H1 (cell line): ENCODE results near the gene CDCA5. TPM values are rescaled to one million over a fixed set of nuclear protein-coding genes. Genes with fewer than 3 reads are reported as not detected.

Experiments
- CTCF ChIA-PET: fragments of 300-600 bp; sonication (Branson Sonifier 250); formaldehyde crosslinking; loops from one replicate; lab custom pipeline; 2021; ENCODE audit not compliant: partially characterized antibody; lab: Charles Lee
- POLR2A ChIA-PET: fragments of 300-600 bp; sonication (Branson Sonifier 250); formaldehyde crosslinking; loops from one replicate; lab custom pipeline; 2021; ENCODE audit warnings: inconsistent platforms; ENCODE audit not compliant: partially characterized antibody; lab: Charles Lee
- DNase-seq, 2 experiments: peaks; one replicate each; pipeline versions ENCODE4 v3.0.0 to v3.0.0-alpha.2; 2010 to 2022; ENCODE audit warnings: low spot score in 2 of 2, low read depth in 1 of 2, mixed read lengths in 1 of 2
- FAIRE-seq: peaks from 2 replicates; lab custom pipeline; 2011; peaks lifted over from hg19 to GRCh38; lab: Jason Lieb, UNC
- H2AFZ ChIP-seq: 2 replicates; pipeline ENCODE4 v1.8.1; 2012; ENCODE audit warnings: low read length, inconsistent platforms
- H2AK5ac ChIP-seq: 2 replicates; pipeline ENCODE4 v1.6.1; 2013; ENCODE audit warnings: low read depth, low read length
- H2BK120ac ChIP-seq: replicated peaks from 2 replicates; pipeline ENCODE3; 2013; ENCODE audit warnings: low read depth, low read length, inconsistent platforms
- H2BK12ac ChIP-seq: 2 replicates; pipeline ENCODE4 v1.6.1; 2013; ENCODE audit warnings: low read depth, low read length
- H2BK15ac ChIP-seq: 2 replicates; pipeline ENCODE4 v1.6.1; 2013; ENCODE audit warnings: low read length
- H2BK20ac ChIP-seq: 2 replicates; pipeline ENCODE4 v1.6.1; 2013; ENCODE audit warnings: low read length
- H2BK5ac ChIP-seq: 2 replicates; pipeline ENCODE4 v1.6.1; 2013; ENCODE audit warnings: low read depth, low read length
- H3K14ac ChIP-seq: 2 replicates; pipeline ENCODE4 v1.6.1; 2013; ENCODE audit warnings: inconsistent platforms; ENCODE audit not compliant: insufficient read length
- H3K18ac ChIP-seq: 2 replicates; pipeline ENCODE4 v1.6.1; 2013; ENCODE audit warnings: low read length; ENCODE audit errors: extremely low read depth
- H3K23ac ChIP-seq: 2 replicates; pipeline ENCODE4 v1.6.1; 2013; ENCODE audit warnings: inconsistent platforms; ENCODE audit not compliant: insufficient read length
- H3K23me2 ChIP-seq: 2 replicates; pipeline ENCODE4 v1.6.1; 2013; ENCODE audit warnings: low read depth, low read length
- H3K27ac ChIP-seq: 2 replicates; pipeline ENCODE4 v1.6.1; 2011; ENCODE audit warnings: low read depth, low read length, inconsistent platforms
- H3K27me3 ChIP-seq, 4 experiments: replicated peaks in 1 of 4; 1 replicate in 1 of 4; 2 replicates in 3 of 4; pipeline versions ENCODE4 v1.6.1 to v1.8.1; 2011 to 2013; ENCODE audit warnings: low read length in 3 of 4, mild to moderate bottlenecking in 3 of 4, inconsistent platforms in 2 of 4, mixed read lengths in 2 of 4, moderate library complexity in 1 of 4; ENCODE audit not compliant: control insufficient read depth in 3 of 4, insufficient read depth in 3 of 4; ENCODE audit errors: extremely low read depth in 1 of 4
- H3K36me3 ChIP-seq, 4 experiments: 2 replicates each; pipeline versions ENCODE4 v1.6.1 to v1.8.1; 2011 to 2013; ENCODE audit warnings: mild to moderate bottlenecking in 4 of 4, low read length in 3 of 4, moderate library complexity in 2 of 4, control low read depth in 1 of 4, inconsistent platforms in 1 of 4; ENCODE audit not compliant: insufficient read depth in 4 of 4, control insufficient read depth in 2 of 4
- H3K4ac ChIP-seq: replicated peaks from 2 replicates; pipeline ENCODE3; 2013; ENCODE audit warnings: low read length, low read depth, mixed read lengths, inconsistent platforms; ENCODE audit not compliant: insufficient read length
- H3K4me1 ChIP-seq, 4 experiments: replicated peaks in 1 of 4; 1 replicate in 1 of 4; 2 replicates in 3 of 4; pipeline versions ENCODE4 v1.6.1 to v1.8.1; 2011 to 2013; ENCODE audit warnings: low read length in 3 of 4, inconsistent platforms in 2 of 4, mixed read lengths in 1 of 4; ENCODE audit not compliant: insufficient read depth in 4 of 4, control insufficient read depth in 3 of 4
- H3K4me2 ChIP-seq, 2 experiments: 2 replicates each; pipeline versions ENCODE4 v1.6.1 to v1.8.1; 2011 to 2013; ENCODE audit warnings: low read depth in 2 of 2, low read length in 2 of 2, control low read depth in 1 of 2, inconsistent platforms in 1 of 2, mild to moderate bottlenecking in 1 of 2; ENCODE audit not compliant: insufficient read depth in 1 of 2
- H3K4me3 ChIP-seq, 4 experiments: fragments of 200-600, 300-600 bp in 1 of 4; sonication (generic), shearing (Covaris generic), sonication (Bioruptor Twin) in 1 of 4; 2 replicates each; pipeline versions ENCODE4 v1.5.1 to v1.8.1; 2011 to 2016; ENCODE audit warnings: low read length in 4 of 4, low read depth in 3 of 4, control low read depth in 2 of 4, inconsistent platforms in 2 of 4, mild to moderate bottlenecking in 2 of 4, mixed read lengths in 1 of 4, moderate library complexity in 1 of 4; ENCODE audit not compliant: insufficient read depth in 2 of 4; ENCODE audit errors: extremely low read depth in 1 of 4
- H3K56ac ChIP-seq: replicated peaks from 2 replicates; pipeline ENCODE3; 2013; ENCODE audit warnings: low read depth, mild to moderate bottlenecking, mixed read lengths, low read length, inconsistent platforms; ENCODE audit not compliant: insufficient read length
- H3K79me1 ChIP-seq: 2 replicates; pipeline ENCODE4 v1.6.1; 2013; ENCODE audit warnings: low read depth, low read length, control low read depth
- H3K79me2 ChIP-seq, 2 experiments: 2 replicates each; pipeline versions ENCODE4 v1.6.1 to v1.8.1; 2012 to 2013; ENCODE audit warnings: low read length in 2 of 2, mild to moderate bottlenecking in 2 of 2, inconsistent platforms in 1 of 2; ENCODE audit not compliant: insufficient read depth in 2 of 2, control insufficient read depth in 1 of 2
- H3K9ac ChIP-seq, 4 experiments: replicated peaks in 1 of 4; 1 replicate in 1 of 4; 2 replicates in 3 of 4; pipeline versions ENCODE4 v1.6.1 to v1.8.1; 2011 to 2013; ENCODE audit warnings: low read depth in 3 of 4, low read length in 3 of 4, control low read depth in 2 of 4, mild to moderate bottlenecking in 2 of 4, moderate library complexity in 2 of 4, inconsistent platforms in 1 of 4; ENCODE audit errors: extremely low read depth in 1 of 4
- H3K9me3 ChIP-seq, 2 experiments: 2 replicates each; pipeline versions ENCODE4 v1.6.1 to v1.8.1; 2012 to 2013; ENCODE audit warnings: mild to moderate bottlenecking in 2 of 2, moderate library complexity in 2 of 2, control low read depth in 1 of 2, inconsistent platforms in 1 of 2, low read depth in 1 of 2, low read length in 1 of 2, mixed read lengths in 1 of 2; ENCODE audit not compliant: insufficient read depth in 2 of 2
- H4K20me1 ChIP-seq, 2 experiments: replicated peaks in 1 of 2; 2 replicates each; pipeline versions ENCODE3 to v1.8.1; 2011 to 2013; ENCODE audit warnings: inconsistent platforms in 2 of 2, low read length in 2 of 2, mild to moderate bottlenecking in 1 of 2; ENCODE audit not compliant: insufficient read depth in 2 of 2, control insufficient read depth in 1 of 2
- H4K5ac ChIP-seq: 2 replicates; pipeline ENCODE4 v1.6.1; 2013; ENCODE audit warnings: low read length, low read depth, mixed read lengths, inconsistent platforms; ENCODE audit not compliant: insufficient read length
- H4K8ac ChIP-seq: 2 replicates; pipeline ENCODE4 v1.8.0; 2013; ENCODE audit warnings: mild to moderate bottlenecking, moderate library complexity, low read length, inconsistent platforms; ENCODE audit not compliant: insufficient read depth; ENCODE audit errors: extremely low read depth
- H4K91ac ChIP-seq: replicated peaks from 2 replicates; pipeline ENCODE3; 2013; ENCODE audit warnings: low read length, mixed read lengths, inconsistent platforms; ENCODE audit not compliant: insufficient read length
- HDAC6 ChIP-seq: IDR thresholded peaks from one replicate; pipeline ENCODE4 v1.7.1; 2012; ENCODE audit warnings: low read depth, mild to moderate bottlenecking, inconsistent platforms, low read length, moderate library complexity
- SP4 ChIP-seq: IDR thresholded peaks from 2 replicates; pipeline ENCODE4 v1.6.1; 2012; ENCODE audit warnings: low read length, inconsistent platforms
- SRF ChIP-seq: IDR thresholded peaks from 2 replicates; pipeline ENCODE4 v1.6.1; 2011; ENCODE audit warnings: mild to moderate bottlenecking, low read depth, low read length, moderate library complexity
- TCF12 ChIP-seq: IDR thresholded peaks from 2 replicates; pipeline ENCODE4 v1.6.1; 2011; ENCODE audit warnings: low read depth, mild to moderate bottlenecking, low read length
- WGBS, 2 experiments: shearing (Covaris generic) in 1 of 2; methylation state at CpG; one replicate each; pipeline versions ENCODE4 v1.1.6 to v1.1.7; 2013 to 2015; ENCODE audit warnings: low lambda C conversion rate in 2 of 2, mixed read lengths in 2 of 2, inconsistent platforms in 1 of 2, low coverage in 1 of 2, missing lambda C conversion rate in 1 of 2; ENCODE audit not compliant: insufficient replicate concordance in 2 of 2, insufficient coverage in 1 of 2, insufficient read length in 1 of 2; ENCODE audit errors: extremely low coverage in 1 of 2, missing lambda C conversion rate in 1 of 2; 5-methylcytosine and 5-hydroxymethylcytosine counted together
- polyA plus RNA-seq, 7 experiments: library from polyadenylated mRNA; depleted of rRNA in 3 of 7; stranded (reverse) in 5 of 7; unstranded in 2 of 7; fragments of >200 nt in 5 of 7; fragments of 200-250 nt in 2 of 7; gene quantifications; 1 replicate in 5 of 7; 2 replicates in 1 of 7; 4 replicates in 1 of 7; pipeline versions ENCODE4 v1.2.1 to v1.2.3, GENCODE V29; 2011 to 2013; ENCODE audit warnings: missing spikeins in 2 of 7, mixed read lengths in 2 of 7
- total RNA-seq: library from RNA; stranded (reverse); fragmentation: NEBNext Ultra II Directional; extraction: Animal tissue kit (Norgen Biotek cat#: 25700); gene quantifications from 2 replicates; pipeline ENCODE4 v1.2.1, GENCODE V29; 2021
- TF ChIP-seq, protein P1 (sequence below), 3 experiments: IDR thresholded peaks; 1 replicate in 2 of 3; 2 replicates in 1 of 3; pipeline versions ENCODE4 v1.5.1 to v1.6.1; 2011; ENCODE audit warnings: low read length in 3 of 3, mild to moderate bottlenecking in 3 of 3, inconsistent platforms in 2 of 3, low read depth in 1 of 3, moderate library complexity in 1 of 3; ENCODE audit not compliant: insufficient read depth in 1 of 3; ENCODE audit errors: control extremely low read depth in 1 of 3
- TF ChIP-seq, protein P2 (sequence below): IDR thresholded peaks from 2 replicates; pipeline ENCODE4 v1.6.1; 2011; ENCODE audit warnings: low read length, improper control_type of control experiment
- TF ChIP-seq, protein P3 (sequence below): IDR thresholded peaks from 2 replicates; pipeline ENCODE4 v1.6.1; 2012; ENCODE audit warnings: inconsistent platforms

Gene CDCA5
- total and polyA plus RNA-seq, 2 of the 8 experiments (the other 6 are each of a cell fraction or from before 2014, with no cell fraction given) = 39.2 to 87.0 TPM

DNA sequence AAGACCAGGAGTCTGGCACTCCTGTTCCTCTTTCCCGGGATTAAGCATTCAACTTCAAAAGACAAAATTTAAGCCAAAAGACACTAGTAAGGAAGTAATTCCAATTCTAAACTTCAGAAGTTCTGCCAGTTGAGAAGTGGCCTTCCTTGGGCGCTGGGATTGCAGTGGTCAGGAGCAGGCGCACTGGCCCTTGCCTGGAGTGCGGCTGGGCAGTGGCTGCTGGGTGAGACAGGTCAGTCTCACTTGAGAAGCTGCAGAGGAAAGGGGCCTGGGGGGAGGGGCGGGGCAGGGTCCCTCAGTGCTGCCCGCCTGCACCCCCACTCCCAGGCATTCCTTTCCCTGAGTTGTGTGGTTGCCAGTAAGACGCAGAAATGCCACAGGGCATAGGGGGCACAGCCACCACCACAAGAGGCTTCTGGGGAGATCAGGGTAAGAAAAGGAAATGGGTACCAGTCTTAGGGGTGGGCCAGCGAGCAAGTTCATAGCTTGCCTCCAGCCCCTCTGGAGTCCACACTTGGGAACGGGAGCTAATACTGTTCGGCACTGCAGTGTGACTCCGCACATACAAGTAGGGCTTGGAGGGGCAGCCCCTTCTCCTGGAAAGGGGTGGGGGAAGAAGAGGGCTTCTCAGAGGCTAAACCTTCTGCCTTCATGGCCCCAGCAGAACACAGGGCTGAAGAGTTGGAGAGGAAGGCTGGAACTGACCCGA, 43.8 kb upstream of the CDCA5 start:
- Histone ChIP-seq H4K5ac (no peak overlapping the region), H3K23me2 (no peaks in the 10 kb centered on the region; the same call in 1 of the 2 replicates), H3K79me1 (peaks cover 4% of the 10 kb centered on the region; the same call in 1 of the 2 replicates), H2BK20ac (no peak overlapping the region), H3K27ac (no peak overlapping the region), H2BK15ac (no peak overlapping the region), H3K18ac (no peak overlapping the region), H2BK120ac (no peak overlapping the region), H3K4me1 (no peaks in the 10 kb centered on the region), H3K14ac (no peak overlapping the region), H4K8ac (no peak overlapping the region), H2BK5ac (no peak overlapping the region), H4K91ac (no peak overlapping the region), H3K4me3 (no peak overlapping the region), H4K20me1 (peaks cover 0 to 12% of the 10 kb centered on the region in 2 experiments), H3K4me2 (no peak overlapping the region), H3K4ac (no peak overlapping the region), H3K9me3 (no peaks in the 10 kb centered on the region), H3K9ac (no peak overlapping the region), H2AFZ (no peak overlapping the region), H3K27me3 (no peaks in the 10 kb centered on the region), H3K36me3 (peaks cover 19 to 66% (median 57%) of the 10 kb centered on the region in 4 experiments), H2BK12ac (no peak overlapping the region), H3K23ac (no peak overlapping the region), H3K79me2 (peaks cover 0 to 17% of the 10 kb centered on the region in 2 experiments; a peak in 3 of 4 replicates), H2AK5ac (no peak overlapping the region), H3K56ac (no peak overlapping the region)
- WGBS, 2 experiments = 87% methylated on average over 9 of the region's 12 CpGs; no CpG with 5 or more reads in 1 of the 2 experiments
- no peak for TF ChIP-seq SP4
- TF ChIP-seq, protein P1, sequence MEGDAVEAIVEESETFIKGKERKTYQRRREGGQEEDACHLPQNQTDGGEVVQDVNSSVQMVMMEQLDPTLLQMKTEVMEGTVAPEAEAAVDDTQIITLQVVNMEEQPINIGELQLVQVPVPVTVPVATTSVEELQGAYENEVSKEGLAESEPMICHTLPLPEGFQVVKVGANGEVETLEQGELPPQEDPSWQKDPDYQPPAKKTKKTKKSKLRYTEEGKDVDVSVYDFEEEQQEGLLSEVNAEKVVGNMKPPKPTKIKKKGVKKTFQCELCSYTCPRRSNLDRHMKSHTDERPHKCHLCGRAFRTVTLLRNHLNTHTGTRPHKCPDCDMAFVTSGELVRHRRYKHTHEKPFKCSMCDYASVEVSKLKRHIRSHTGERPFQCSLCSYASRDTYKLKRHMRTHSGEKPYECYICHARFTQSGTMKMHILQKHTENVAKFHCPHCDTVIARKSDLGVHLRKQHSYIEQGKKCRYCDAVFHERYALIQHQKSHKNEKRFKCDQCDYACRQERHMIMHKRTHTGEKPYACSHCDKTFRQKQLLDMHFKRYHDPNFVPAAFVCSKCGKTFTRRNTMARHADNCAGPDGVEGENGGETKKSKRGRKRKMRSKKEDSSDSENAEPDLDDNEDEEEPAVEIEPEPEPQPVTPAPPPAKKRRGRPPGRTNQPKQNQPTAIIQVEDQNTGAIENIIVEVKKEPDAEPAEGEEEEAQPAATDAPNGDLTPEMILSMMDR (IDR thresholded peaks at IDR 0.05; ENCODE audit: control extremely low read depth in 1 of 3, insufficient read depth in 1 of 3, low read depth in 1 of 3, low read length in 3 of 3) = no peak
- TF ChIP-seq, protein P2, sequence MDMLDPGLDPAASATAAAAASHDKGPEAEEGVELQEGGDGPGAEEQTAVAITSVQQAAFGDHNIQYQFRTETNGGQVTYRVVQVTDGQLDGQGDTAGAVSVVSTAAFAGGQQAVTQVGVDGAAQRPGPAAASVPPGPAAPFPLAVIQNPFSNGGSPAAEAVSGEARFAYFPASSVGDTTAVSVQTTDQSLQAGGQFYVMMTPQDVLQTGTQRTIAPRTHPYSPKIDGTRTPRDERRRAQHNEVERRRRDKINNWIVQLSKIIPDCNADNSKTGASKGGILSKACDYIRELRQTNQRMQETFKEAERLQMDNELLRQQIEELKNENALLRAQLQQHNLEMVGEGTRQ = no peak
- TF ChIP-seq SRF = no peak
- TF ChIP-seq HDAC6 = no peak
- no peak for TF ChIP-seq TCF12
- TF ChIP-seq, protein P3, sequence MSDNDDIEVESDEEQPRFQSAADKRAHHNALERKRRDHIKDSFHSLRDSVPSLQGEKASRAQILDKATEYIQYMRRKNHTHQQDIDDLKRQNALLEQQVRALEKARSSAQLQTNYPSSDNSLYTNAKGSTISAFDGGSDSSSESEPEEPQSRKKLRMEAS = no peak
- ChIA-PET CTCF (interaction anchor here (0.6 to 9.5 kb wide), 7 partner anchors 9 to 201 kb away, joined by 3 to 71 read pairs (median 3); partner anchors contain the start of genes CAPN1 and TM7SF2), POLR2A (interaction anchor here (0.9 to 15.8 kb wide), 9 partner anchors 9 to 243 kb away, joined by 3 to 305 read pairs (median 4); partner anchors contain the start of genes FAU, MRPL49, SPDYC and SYVN1)
- FAIRE-seq (no peak), DNase-seq (no peak)
